ENCODE data around the gene COPB1.

The COPB1 gene

DNA sequence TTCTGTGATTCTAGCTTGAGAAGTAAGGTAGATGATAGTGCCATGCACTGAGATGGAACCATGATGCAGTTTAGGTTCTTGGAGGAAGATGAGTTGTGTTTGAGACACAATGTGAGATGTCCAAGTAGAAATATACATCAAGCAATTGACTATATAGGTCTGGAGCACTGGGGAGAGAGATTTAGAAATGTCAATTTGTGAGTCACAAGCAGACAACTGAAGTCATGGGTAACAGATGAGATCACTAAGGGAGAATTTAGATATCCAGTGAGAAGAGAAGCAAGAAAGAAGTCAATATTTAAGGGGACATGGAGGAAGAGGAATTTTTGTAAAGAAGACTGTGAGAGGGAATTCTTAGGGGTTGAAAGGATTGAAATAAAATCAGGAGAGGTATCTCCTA is 75.5 kb downstream of the COPB1 start:
- DNase-seq, result no peak

DNA sequence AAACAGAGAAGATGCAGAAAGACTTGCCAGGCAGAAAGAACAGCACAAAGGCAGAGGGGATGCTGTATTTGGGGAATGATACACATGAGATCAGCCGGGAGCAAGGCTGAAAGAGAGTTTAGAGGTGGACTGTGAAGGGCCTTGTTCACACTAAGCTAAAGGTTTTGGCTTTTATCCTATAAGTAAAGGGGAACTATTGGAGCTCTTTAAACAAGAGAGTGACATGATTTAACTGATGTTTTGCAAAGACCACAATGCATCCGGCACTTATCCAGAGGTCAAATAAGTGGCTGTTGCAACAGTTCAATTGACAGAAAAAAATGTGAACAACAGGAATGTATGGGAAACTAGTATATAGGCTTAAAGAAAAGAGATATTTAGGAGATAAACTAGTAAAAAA is 76.0 kb downstream of the COPB1 start:
- DNase-seq, result peak; percentile 1

DNA sequence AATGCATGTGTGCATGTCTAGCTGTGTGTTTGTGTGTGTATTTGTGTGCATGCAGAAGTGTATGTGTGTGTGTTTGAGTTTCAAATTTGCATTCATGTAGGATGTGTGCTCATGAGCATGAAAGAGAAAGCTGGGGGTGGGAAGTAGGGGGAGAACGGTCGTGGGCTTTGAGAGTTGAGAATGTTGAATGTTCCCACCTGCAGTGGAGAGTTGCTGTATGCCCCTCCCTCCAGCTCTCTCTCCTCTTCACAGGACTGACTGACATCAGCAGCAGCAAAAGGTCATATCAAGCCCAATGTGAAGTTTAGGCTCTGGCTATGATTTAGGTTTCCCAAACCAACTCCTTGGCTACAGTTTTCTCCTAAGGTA is 76.8 kb downstream of the COPB1 start:
- no peak for DNase-seq

GRCh38 chr11:14422052-14422813 is 77.4 kb downstream of the COPB1 start:
- DNase-seq, result no peak

DNA sequence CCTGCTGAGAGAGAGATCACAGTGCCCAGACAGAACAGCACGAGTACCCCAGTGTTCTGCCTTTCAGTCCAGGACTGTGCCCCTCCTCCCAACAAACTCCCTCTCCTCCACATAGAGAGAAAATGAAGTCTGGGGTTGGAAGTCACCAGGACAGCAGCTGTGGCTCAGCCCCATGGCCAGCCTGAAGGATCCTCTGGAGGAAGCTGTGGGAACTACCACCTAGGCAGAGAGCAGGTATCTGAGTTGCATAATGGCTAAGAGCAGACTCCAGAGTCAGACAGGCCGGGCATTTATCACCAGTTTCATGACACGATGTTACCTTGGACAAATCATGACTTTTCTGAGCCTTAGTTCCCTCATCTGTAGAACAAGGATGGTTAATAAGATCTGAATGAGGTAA is 79.4 kb downstream of the COPB1 start:
- DNase-seq, result no peak

GRCh38 chr11:14418801-14419417 is 80.7 kb downstream of the COPB1 start:
- no peak for DNase-seq

DNA sequence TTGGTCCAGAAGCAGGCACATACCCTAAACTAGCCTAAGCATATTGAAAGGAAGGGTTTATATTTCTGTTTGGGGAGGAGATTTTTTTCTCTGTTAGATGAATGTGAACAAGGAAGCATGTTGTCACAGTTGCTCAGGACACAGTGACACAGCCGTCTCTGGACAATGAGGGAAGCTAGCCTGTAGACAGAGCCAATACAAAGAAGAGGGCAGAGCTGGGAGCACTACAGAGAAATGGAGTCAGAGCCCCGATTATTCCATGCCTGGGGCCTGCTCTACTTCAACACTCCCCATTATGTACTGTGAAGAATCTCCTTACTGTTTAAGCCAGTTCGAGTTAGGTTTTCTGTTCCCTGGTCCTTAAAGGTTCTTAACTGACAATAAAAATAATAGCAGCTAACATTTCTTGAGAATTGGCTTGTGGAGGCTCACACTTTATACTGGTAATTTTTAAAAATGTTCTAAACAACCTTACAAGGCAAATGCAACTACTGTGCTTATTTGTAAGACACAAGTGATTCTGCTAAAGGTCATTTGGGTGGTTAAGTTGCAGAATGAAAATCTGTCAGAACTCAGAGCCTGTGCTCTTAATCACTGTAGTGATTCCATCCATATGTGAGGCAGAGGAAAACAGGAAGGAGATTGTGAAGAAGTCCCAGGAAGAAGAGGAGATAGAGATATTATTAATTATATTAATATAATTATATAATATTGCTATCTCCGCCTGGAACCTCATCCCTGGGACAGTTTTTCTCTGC is 81.8 kb downstream of the COPB1 start:
- no peak for DNase-seq

DNA sequence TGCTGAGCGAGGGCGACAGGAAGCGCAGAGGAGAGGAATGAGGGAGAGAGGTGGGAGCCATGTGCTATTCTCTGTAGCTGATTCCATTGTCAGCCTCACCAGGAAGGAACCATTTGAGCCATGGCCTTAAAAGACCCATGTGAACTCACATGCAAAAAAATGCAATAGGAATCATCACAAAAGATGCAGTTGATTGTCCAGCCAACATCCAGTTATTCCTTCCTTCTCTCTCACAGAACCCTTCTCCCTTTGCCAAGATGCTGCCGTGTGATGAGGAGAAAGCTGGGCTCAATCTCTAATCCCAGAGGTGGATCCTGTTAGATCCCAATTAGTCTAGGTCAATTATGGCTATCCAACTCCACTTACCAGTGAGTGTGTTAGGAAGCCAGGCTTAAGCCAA is 82.4 kb downstream of the COPB1 start:
- DNase-seq, result no peak

DNA sequence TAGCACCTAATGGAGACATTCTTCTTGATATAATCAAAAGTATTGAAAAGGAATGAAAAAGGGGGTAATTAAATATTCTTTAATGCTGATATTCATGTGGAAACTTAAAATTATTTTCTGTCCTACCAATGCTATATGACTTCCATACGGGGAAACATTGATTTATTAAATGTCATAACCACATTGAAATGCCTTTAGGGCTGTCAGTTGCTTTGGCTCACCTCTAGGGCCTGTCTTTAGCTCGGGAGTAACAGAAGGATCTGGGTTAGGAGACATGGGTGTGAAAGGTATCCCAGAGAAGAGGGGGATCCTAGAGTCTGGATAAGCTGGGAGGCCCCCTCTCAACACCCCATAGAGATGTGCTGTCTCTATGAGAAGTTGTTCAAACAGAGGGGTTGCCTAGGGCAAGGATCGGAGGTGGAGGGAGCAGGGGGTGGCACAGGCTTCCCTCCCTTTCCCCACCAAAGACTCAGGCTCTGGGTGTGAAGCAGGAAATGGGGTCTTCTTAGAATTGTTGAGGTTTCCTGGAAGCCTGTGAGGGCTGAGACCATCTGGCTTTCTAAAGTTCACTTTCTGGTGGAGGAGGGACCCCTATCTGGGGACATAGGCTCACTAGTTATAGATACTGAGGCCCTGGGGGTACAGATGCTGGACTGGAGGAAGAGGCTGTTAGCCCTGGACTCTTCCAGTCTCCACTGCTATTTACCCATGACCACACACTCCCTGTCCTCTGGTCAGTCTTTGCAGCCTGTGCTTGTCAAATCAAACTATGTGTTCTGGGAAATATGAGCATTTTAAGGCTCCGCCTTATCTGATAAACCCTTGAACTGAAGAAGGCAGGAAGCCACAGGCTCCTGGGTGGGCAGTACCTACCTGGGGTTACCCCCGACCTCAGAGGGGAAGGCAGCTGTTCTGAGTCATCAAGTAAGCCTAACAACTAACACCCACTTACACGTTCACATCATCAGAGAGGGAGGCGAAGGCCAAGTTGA is 84.8 kb downstream of the COPB1 start:
- DNase-seq, result no peak

DNA sequence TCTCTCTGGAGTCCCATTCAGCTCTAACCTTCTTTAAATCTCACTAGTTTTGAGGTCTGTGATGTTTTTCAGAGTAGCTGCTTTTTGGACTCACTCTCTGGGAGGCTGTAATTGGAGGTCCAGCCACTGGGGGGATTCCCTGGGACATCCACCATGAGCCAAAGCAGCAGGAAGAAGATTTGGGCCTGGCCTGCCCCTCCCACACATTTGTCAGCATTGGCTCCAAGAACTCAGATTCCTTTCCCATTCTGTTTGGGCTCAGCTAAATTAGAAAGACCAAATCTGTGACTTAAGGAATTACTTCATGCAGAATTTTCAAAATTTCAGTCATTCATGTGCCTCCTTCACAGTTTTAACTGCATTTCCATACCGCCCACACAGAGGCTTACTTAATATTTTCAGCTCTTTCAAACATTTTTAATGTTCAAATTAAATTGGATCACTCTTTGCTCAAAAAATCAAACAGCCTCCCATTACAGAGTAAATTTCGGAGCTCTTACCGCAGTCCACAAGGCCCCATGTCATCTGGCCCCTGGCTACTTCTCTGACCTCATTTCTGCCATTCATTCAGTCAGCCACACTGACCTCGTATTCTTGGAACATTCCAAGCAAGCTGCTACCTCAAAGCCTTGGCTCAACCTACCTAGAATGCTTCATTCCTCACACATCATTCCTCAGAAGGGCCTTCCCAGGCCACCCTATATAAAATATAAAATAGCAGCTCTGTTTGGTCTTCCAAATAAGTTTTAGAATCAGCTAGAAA is 86.1 kb downstream of the COPB1 start:
- no peak for DNase-seq

DNA sequence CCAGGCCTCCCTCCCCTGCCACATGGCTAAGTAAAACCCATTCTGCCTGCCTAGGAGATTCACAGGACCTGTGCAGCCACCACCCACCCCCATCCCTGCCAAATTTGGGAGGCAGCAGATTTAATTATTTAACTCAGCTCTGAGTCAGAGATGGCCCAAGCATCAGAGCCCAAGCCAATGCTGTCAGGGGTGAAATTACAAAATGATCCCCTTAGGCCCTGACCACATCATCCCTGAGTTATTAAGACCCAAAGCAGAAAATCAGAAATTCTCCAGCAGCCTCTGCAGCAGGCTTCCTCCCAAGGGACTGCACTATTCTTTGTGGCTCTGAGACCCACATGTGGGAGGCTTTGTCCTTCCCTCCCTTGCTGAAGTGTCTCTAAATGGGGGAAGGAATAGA is 87.8 kb downstream of the COPB1 start:
- no peak for DNase-seq

GRCh38 chr11:14409891-14410290 is 89.7 kb downstream of the COPB1 start:
- no peak for DNase-seq

DNA sequence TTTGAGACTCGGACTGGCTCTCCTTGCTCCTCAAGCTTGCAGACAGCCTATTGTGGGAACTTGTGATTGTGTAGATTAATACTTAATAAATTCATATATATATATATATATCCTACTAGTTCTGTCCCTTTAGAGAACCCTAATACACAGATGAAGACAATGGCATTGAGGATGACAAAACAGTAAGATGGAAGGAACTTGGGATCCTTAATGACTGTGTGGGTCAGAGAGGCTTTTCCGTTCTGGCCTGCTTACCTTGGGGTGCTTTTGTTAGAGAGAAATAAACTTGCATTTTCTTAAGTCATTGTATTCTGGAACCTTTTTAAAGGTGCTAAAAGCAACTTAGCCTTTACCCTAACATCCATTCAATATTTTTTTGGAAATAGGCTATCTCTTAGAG is 91.0 kb downstream of the COPB1 start:
- DNase-seq, result no peak

Data from GF-D8 (cell line).